HG03521 (cell line): ENCODE data around the gene TRAPPC1.
A peak's percentile ranks its signal among the peaks of the same experiment; 100 is the strongest.

ENCODE experiments used
- ATAC-seq: cut with Tn5 transposase; IDR thresholded peaks from one replicate; pipeline ENCODE4 v1.9.1; 2021; ENCODE audit warnings: mild to moderate bottlenecking, moderate library complexity; ENCODE audit not compliant: unreplicated experiment

The TRAPPC1 gene

GRCh38 chr17:7903154-7904103 is 28.3 kb downstream of the TRAPPC1 start:
- no peak for ATAC-seq

- ATAC-seq, result no peak
Measured at GRCh38 chr17:7897773-7898172, 34.0 kb downstream of the TRAPPC1 start.

DNA sequence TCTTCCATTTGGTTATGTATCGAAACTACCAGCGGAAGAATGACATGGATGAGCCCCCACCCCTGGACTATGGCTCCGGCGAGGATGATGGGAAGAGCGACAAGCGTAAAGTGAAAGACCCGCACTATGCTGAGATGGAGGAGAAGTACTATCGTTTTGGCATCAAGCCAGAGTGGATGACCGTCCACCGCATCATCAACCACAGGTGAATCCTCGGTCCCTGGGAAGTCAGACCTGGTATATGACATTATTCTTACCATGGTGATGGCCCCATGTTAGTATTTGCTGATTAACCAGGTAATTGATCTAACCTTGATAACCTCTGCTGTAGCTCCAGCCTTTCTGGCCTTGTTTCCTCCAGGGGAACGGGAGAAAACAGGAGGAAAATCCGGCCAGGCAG is 34.7 kb downstream of the TRAPPC1 start:
- ATAC-seq, result no peak

GRCh38 chr17:7894866-7895265 is 36.9 kb downstream of the TRAPPC1 start:
- ATAC-seq, result no peak

DNA sequence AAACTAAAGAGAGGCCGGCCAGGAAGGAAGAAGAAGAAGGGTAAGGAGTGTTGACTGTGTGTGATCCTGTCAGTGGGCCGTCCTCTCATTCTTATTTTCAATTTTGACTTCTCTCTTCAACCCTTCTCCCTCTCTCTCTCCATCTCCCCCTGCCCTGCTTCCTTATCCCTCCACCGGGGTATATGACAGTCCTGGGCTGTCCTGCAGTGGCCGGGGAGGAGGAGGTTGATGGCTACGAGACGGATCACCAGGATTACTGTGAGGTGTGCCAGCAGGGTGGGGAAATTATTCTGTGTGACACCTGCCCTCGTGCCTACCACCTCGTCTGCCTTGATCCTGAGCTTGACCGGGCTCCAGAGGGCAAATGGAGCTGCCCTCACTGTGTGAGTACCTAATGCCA is 37.5 kb downstream of the TRAPPC1 start:
- ATAC-seq, result no peak

GRCh38 chr17:7893187-7893880 is 38.4 kb downstream of the TRAPPC1 start:
- ATAC-seq, result no peak

GRCh38 chr17:7889166-7889955 is 42.4 kb downstream of the TRAPPC1 start:
- no peak for ATAC-seq

GRCh38 chr17:7888184-7888920 is 43.4 kb downstream of the TRAPPC1 start, which contains the start of gene CHD3:
Gene CHD3 (plus strand): TSS chr17:7888789. CDS start chr17:7889001, 212 bp downstream.
- no peak for ATAC-seq

DNA sequence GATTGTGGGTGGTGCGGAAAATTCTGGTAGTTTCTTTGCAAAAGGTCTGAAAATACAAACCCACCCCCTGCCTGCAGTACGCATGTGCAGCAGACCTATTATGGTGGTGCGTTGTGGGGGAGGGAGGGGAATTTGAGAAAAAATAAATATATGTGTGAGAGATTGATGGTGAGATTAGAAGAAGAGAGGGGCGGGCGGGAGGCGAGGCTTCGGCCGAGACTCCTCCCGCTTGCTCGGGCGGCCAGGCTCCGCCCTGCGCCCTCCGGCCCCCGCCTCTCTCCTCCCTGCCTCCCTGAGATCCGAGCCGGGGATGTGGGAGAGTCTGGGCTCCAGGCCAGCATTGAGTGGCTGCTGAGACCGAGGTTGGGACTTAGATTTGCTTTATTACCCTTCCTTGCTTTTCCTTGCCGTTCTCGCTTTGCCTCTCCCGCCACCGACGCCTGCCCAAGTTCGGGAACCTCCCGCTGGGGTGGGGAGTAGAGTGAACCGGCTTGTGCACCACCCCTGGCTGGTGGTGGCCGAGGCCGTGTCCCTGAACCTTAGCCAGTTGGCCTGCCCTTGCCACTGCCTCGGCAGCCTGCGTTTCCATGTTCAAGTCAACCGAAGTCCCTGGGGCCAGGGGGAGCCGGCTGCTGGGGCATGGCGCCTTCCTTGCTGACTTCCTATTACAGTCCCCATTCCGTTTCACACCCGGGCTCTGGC is 44.1 kb downstream of the TRAPPC1 start:
- ATAC-seq, result peak; percentile 36

DNA sequence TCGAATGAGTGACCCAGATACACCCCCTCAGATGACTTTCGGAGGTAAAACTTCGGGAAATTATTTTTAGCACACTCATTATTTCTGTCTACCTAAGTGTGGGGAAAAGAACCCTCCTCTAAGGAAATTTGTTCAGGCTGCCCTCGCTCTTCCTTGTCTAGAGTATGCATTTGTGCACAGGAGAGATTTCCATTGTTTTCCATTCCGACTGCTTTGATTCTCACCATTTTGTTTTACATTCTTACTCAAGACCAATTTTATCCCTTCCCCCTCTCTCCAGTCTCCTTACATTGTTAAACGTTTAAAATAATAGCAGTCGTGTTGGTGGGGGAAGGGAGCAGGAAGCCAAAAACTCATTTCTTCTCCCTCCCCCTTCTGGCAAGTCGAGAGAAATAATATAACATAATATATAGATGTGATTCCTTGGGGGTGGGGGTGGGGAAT is 44.7 kb downstream of the TRAPPC1 start:
- ATAC-seq, result no peak

DNA sequence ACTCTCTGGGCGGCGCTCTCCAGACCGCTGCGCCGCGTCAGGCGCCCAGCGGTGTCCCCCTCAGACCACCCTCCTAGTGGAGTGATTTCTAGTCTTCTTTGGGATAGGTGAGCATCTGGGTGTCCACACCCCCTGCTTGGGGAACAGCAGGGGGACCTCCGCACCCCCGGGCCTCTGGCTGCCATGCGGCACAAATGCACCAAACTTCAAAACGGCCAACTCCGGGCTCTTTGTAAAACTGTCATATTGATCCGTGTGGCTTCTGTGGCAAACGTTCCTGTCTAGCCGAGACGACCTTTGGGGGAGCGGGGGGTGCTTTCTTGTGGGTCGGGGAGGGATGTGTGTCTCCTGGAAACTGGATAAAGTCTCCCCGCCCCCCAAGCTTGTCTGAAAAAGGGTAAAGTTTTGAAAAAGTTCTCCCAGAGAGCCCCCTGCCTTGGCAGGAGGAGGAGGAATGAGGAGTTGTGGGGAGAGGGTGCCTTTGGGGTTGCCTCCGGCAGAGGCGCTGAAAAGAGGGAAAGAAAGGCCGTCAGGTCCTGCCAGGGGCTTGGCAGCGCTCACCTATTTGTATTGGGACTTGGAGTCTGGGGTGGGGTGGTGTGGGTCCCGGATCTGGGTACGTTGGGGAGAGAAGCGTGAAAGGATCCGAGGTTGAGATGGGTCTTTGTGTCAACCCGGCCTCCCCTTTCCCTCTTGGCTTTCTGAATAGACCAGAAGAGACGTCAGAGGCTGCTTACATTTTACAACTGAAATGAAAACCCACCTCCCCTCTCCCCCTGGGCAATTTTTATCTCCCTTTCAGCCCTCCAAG is 45.3 kb downstream of the TRAPPC1 start:
- no peak for ATAC-seq

DNA sequence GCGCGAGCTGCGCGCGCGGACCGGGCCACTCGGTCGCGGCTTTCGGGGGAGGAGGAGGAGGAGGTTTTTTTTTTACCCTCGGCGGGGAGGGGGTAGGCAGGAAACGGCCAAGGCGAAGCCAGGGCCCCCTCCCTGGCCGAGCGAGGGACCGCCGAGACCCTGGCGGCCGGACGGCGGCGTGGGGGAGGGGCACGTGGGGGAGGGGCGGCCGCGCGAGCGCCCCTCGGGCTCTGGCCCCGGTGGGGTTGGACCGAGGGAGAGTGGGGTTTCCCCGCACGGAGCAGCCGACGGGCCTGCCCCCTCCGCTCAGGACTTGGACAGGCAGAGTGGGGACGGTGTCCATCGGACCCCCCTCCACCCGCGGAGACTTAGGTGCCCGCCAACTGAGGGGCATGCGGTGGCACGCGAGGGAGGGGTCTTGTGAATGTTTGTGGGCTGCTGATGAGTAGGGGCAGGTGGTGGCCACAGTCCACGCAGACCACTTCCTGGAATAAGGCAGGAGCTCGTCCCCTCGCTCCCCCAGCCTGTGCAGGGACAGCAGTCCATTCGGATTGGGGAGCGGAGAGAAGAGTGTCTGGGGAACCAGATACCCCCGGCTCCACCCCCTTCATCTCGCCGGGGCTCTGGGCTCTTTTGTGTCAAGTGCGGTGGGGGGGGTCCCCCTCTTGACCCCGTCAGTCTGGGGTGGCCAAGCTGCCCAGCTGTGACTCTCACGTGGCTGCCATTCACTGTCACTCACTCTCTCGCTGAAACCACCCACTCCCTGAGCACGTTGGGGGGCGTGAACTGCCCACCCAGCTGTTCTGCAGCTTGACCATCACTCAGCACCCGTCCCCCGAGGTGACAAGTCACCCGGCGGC is 46.1 kb downstream of the TRAPPC1 start:
- peak; percentile 19 for ATAC-seq

GRCh38 chr17:7884581-7885366 is 47.0 kb downstream of the TRAPPC1 start:
- ATAC-seq, result peak; percentile 24

- no peak for ATAC-seq
Measured at GRCh38 chr17:7883781-7884386, 47.9 kb downstream of the TRAPPC1 start.

- no peak for ATAC-seq
Measured at GRCh38 chr17:7882629-7883028, 49.1 kb downstream of the TRAPPC1 start.

DNA sequence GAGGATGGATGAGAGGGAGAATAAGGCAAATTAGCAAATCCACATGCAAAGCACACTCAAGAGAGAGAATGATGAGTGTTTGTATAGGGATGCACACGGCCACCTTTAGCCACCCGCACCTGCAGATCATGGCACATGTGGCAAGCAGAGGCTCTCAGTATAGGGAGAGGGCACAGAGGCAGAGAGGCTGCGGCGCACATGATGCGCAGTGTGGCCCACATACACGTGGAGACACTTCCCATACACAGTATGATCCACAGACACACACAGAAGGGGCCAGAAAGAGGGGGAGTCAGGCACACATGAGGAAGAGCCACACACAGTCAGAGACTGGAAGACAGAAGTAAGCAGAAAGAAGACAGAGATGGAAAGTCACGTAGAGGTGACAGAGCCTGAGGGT is 49.7 kb downstream of the TRAPPC1 start:
- ATAC-seq, result no peak
